Measurements from ENCODE around the gene PHKA2.
"Not testable (repeated sequence)": the region's sequence is repeated elsewhere in the genome, so short reads cannot be mapped to it uniquely, and the experiment has no call there.

PHKA2 gene, protein sequence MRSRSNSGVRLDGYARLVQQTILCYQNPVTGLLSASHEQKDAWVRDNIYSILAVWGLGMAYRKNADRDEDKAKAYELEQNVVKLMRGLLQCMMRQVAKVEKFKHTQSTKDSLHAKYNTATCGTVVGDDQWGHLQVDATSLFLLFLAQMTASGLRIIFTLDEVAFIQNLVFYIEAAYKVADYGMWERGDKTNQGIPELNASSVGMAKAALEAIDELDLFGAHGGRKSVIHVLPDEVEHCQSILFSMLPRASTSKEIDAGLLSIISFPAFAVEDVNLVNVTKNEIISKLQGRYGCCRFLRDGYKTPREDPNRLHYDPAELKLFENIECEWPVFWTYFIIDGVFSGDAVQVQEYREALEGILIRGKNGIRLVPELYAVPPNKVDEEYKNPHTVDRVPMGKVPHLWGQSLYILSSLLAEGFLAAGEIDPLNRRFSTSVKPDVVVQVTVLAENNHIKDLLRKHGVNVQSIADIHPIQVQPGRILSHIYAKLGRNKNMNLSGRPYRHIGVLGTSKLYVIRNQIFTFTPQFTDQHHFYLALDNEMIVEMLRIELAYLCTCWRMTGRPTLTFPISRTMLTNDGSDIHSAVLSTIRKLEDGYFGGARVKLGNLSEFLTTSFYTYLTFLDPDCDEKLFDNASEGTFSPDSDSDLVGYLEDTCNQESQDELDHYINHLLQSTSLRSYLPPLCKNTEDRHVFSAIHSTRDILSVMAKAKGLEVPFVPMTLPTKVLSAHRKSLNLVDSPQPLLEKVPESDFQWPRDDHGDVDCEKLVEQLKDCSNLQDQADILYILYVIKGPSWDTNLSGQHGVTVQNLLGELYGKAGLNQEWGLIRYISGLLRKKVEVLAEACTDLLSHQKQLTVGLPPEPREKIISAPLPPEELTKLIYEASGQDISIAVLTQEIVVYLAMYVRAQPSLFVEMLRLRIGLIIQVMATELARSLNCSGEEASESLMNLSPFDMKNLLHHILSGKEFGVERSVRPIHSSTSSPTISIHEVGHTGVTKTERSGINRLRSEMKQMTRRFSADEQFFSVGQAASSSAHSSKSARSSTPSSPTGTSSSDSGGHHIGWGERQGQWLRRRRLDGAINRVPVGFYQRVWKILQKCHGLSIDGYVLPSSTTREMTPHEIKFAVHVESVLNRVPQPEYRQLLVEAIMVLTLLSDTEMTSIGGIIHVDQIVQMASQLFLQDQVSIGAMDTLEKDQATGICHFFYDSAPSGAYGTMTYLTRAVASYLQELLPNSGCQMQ

GRCh38 chrX:18983666-18984380 lies at the start of gene PHKA2:
PHKA2 (minus strand) TSS chrX:18984114; CDS start chrX:18983932, 182 bp downstream.
- DNase-seq (ENCODE audit: low read depth), result peak; percentile 17

GRCh38 chrX:19030805-19031204 lies 46.9 kb upstream of the PHKA2 start:
- DNase-seq (ENCODE audit: low read depth), result no peak

DNA sequence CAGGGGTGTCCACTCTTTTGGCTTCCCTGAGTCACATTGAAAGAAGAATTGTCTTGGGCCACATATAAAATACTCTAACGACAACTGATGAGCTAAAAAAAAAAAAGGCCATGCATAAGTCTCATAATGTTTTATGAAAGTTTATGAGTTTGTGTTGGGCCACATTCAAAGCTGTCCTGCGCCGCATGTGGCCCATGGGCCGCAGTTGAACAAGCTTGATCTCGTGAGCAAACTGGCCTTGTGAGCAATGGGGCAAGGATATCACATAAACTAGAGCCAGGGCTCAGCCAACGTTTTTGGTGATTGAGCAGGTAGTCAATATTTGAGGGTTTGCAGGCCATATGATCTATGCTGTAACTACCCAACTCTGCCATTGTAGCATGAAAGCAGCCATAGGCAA lies 44.6 kb upstream of the PHKA2 start:
- no peak for DNase-seq (ENCODE audit: low read depth)

DNA sequence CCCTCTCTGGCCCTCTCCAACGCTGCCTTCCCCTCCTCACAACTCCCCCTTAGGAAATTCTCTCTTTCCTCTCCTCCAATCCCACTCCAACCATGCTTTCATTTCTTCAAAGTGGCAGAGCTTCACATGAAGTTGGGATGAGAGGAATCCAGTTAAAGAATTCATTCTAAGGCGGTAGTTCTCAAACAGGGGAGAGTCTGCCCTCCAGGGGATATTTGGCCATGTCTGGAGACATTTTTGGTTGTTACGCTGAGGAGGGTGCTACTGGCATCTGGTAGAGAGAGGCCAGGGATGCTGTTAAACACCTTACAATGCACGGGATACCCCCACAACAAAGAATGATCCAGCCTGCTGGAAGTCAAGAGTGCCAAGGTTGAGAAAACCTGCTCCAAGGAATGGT lies 40.5 kb upstream of the PHKA2 start:
- DNase-seq (ENCODE audit: low read depth), result no peak

- no peak for DNase-seq (ENCODE audit: low read depth)
Observed at GRCh38 chrX:19019996-19020395, 36.1 kb upstream of the PHKA2 start.

- no peak for DNase-seq (ENCODE audit: low read depth)
Observed at GRCh38 chrX:19017271-19017670, 33.4 kb upstream of the PHKA2 start.

GRCh38 chrX:19016614-19017013 lies 32.7 kb upstream of the PHKA2 start:
- not testable (repeated sequence) for DNase-seq (ENCODE audit: low read depth)

GRCh38 chrX:19007868-19008267 lies 24.0 kb upstream of the PHKA2 start:
- DNase-seq (ENCODE audit: low read depth), result no peak

GRCh38 chrX:19007011-19007410 lies 23.1 kb upstream of the PHKA2 start:
- DNase-seq (ENCODE audit: low read depth), result no peak

- DNase-seq (ENCODE audit: low read depth), result no peak
Observed at GRCh38 chrX:19005909-19006308, 22.0 kb upstream of the PHKA2 start.

GRCh38 chrX:19003756-19004155 lies 19.8 kb upstream of the PHKA2 start:
- DNase-seq (ENCODE audit: low read depth), result no peak

DNA sequence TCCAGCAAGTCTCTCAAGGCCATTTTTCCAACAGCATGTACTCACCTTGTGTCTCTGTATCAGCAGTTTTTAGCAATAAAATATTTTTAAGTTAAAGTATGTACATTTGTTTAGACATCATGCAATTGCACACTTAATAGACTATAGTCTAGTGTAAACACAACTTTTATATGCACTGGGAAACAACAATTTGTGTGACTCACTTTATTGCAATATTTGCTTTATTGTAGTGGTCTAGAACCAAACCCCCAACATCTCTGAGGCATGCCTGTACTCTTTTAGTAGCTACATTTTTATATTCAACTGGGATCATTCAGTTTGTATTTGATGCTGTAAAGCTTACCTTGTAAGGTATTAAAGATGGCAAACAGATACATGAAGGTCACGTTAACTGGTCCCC lies 14.7 kb upstream of the PHKA2 start:
- DNase-seq (ENCODE audit: low read depth), result no peak

DNA sequence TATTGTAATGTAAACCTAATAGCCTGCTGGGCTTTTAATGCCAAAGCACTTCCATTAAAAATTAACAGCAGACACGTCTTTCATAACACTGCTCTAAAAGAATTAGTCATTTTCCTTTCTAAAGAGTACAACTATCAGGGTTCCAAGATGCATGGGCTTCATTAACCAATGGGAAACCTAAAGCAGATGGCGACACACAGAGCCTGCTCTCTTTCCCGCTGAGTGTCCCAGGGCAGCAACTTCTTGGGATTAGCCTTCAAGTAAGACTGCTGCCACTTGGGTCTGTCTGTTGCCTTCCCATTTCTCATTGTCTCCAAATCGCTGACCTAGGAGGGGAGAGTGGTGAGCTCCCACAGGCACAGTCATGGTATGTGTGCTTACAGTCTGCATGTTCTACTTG lies 14.0 kb upstream of the PHKA2 start:
- no peak for DNase-seq (ENCODE audit: low read depth)

- DNase-seq (ENCODE audit: low read depth), result no peak
Observed at GRCh38 chrX:18996536-18996935, 12.6 kb upstream of the PHKA2 start.

GRCh38 chrX:18995221-18995620 lies 11.3 kb upstream of the PHKA2 start:
- peak; percentile 10 for DNase-seq (ENCODE audit: low read depth)

DNA sequence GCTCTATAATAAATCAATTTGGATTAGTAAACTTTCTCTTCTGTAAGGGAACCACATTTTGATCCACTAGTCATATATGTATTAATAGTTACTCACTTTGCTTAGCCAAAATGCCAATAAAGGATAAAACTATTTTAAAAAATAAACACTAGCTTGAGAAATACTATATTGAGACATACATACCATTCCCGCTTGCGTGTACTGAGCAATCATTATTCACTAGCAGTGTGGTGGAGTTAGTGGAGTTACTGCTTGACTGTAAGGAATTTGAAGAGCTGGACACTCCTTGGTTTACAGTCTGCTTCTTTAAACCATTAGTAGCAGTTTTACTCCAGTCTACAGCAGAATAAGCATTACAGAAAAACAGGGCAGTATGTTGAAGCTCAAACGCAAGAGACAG lies 10.8 kb upstream of the PHKA2 start:
- DNase-seq (ENCODE audit: low read depth), result peak; percentile 33

- DNase-seq (ENCODE audit: low read depth), result no peak
Observed at GRCh38 chrX:18992829-18993228, 8.9 kb upstream of the PHKA2 start.

DNA sequence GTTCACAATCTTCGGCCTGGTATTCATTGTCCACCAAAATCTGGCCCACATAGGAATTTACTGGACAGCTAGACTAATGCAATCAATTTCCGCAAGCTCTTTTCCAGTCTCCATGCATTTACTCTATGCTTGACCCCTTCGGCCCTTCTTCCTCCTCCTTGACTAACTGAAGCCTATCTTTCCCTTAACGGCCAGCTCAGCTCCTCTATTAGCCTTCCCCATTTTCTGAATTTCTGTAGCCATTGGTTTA lies 1.2 kb upstream of the PHKA2 start:
- DNase-seq (ENCODE audit: low read depth), result no peak

- peak; percentile 47 for DNase-seq (ENCODE audit: low read depth)
Observed at GRCh38 chrX:18984381-18985185, 669 bp upstream of the PHKA2 start.

GRCh38 chrX:18981124-18981807 lies 2.6 kb downstream of the PHKA2 start:
- DNase-seq (ENCODE audit: low read depth), result no peak

GRCh38 chrX:18980262-18980661 lies 3.7 kb downstream of the PHKA2 start:
- not testable (repeated sequence) for DNase-seq (ENCODE audit: low read depth)

Data from GM04504 (cell line).